HepG2 (cell line): ENCODE data around the gene SCFD2. TPM values are rescaled to one million over a fixed set of nuclear protein-coding genes. Genes with fewer than 3 reads are reported as not detected.

ENCODE experiments used
- CCDC6 ChIP-seq: sonication (generic); formaldehyde crosslinking; IDR thresholded peaks from 2 replicates; pipeline ENCODE4 v1.8.1; 2022; ENCODE audit warnings: mild to moderate bottlenecking, missing genetic modification reagents, moderate library complexity
- DNMT3B ChIP-seq: conservative IDR thresholded peaks from 2 replicates; pipeline ENCODE4 v1.6.1; 2016; ENCODE audit warnings: missing biosample characterization, control low read depth
- GLI4 ChIP-seq: sonication (generic); formaldehyde crosslinking; IDR thresholded peaks from 2 replicates; pipeline ENCODE4 v1.5.1; 2020; ENCODE audit warnings: missing genetic modification reagents, mild to moderate bottlenecking, moderate library complexity, borderline replicate concordance
- KAT2B ChIP-seq: fragments of 150-350 bp; IDR thresholded peaks from 2 replicates; pipeline ENCODE4 v1.6.1; 2014; ENCODE audit warnings: low read depth, low read length, borderline replicate concordance
- SUZ12 ChIP-seq: fragments of 150-350 bp; IDR thresholded peaks from 2 replicates; pipeline ENCODE4 v1.6.1; 2014; ENCODE audit warnings: low read depth, low read length
- YEATS2 ChIP-seq: sonication (generic); formaldehyde crosslinking; IDR thresholded peaks from 2 replicates; pipeline ENCODE4 v1.4.0; 2020; ENCODE audit warnings: missing genetic modification reagents, borderline replicate concordance
- polyA plus RNA-seq, 8 experiments: library from polyadenylated mRNA; depleted of rRNA in 3 of 8; stranded (reverse) in 7 of 8; unstranded in 1 of 8; fragments of >200 nt; fragmentation: Illumina TruSeq in 4 of 8; extraction: Trizol in 4 of 8; gene quantifications; 2 replicates each; pipeline versions ENCODE4 v1.2.1 to v1.2.3, GENCODE V29; 2011 to 2016; ENCODE audit warnings: low read depth in 4 of 8, missing spikeins in 1 of 8, mixed read lengths in 1 of 8; ENCODE audit not compliant: insufficient read depth in 1 of 8
- total RNA-seq, 5 experiments: library from RNA; depleted of rRNA; stranded (reverse); fragments of >200 nt; fragmentation: Illumina TruSeq; extraction: Trizol; gene quantifications; 2 replicates each; pipeline ENCODE4 v1.2.3, GENCODE V29; 2016; ENCODE audit warnings: low read depth in 1 of 5
- TF ChIP-seq, protein P1 (sequence below), 2 experiments: fragments of 450-650 bp in 1 of 2; sonication (generic) in 1 of 2; formaldehyde crosslinking in 1 of 2; IDR thresholded peaks; 2 replicates each; pipeline versions ENCODE4 v1.6.1 to v1.8.0; 2016 to 2022; ENCODE audit warnings: antibody characterized with exemption in 1 of 2, mild to moderate bottlenecking in 1 of 2, missing genetic modification reagents in 1 of 2
- TF ChIP-seq, protein P2 (sequence below): sonication (generic); formaldehyde crosslinking; IDR thresholded peaks from 2 replicates; pipeline ENCODE4 v1.8.0; 2022; ENCODE audit warnings: mild to moderate bottlenecking, missing genetic modification reagents; ENCODE audit not compliant: insufficient replicate concordance
- TF ChIP-seq, protein P3 (sequence below): sonication (generic); formaldehyde crosslinking; IDR thresholded peaks from 2 replicates; pipeline ENCODE4 v1.5.0; 2020; ENCODE audit warnings: mild to moderate bottlenecking, missing genetic modification reagents, moderate library complexity
- TF ChIP-seq, protein P4 (sequence below): sonication (generic); formaldehyde crosslinking; IDR thresholded peaks from 2 replicates; pipeline ENCODE4 v1.8.0; 2022; ENCODE audit warnings: missing genetic modification reagents, mild to moderate bottlenecking, moderate library complexity, borderline replicate concordance
- TF ChIP-seq, protein P5 (sequence below): IDR thresholded peaks from 2 replicates; pipeline ENCODE4 v1.6.1; 2012; ENCODE audit warnings: inconsistent platforms

Gene SCFD2
- total and polyA plus RNA-seq, 2 of the 13 experiments (the other 11 are each of a cell fraction or from before 2014, with no cell fraction given), result 4.6 to 15.6 TPM

DNA sequence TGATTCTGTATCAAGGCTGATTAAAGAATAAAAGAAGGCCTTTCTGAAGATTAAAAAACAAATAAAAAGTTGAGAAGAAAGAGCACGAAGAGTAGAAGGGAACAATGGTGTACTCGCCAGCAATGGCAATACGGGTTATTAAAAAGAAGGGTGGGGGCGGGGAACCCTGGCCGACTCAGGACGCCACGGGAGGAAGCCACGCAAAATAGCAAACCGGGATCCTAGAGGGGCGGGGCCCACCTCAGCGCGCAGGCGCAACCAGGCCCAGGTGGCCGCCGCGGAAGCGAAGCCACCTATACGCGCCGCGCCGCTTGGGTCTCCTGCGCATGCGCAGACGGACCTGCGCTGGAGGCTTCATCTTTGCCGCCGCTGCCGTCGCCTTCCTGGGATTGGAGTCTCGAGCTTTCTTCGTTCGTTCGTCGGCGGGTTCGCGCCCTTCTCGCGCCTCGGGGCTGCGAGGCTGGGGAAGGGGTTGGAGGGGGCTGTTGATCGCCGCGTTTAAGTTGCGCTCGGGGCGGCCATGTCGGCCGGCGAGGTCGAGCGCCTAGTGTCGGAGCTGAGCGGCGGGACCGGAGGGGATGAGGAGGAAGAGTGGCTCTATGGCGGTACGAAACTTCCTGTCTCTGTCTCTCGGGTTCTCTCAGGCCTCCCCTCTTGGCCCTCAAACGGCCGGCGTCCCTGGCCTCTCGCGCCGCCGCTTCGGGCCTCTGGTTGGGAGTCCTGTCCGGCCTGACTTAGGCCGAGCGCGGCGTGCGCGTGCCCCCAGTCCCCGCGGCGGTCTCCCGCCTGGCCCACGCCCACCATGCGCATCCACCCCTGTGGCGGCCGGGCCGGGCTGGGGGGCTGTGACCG, 11.7 kb upstream of the SCFD2 start, which contains the start of gene FIP1L1 (continued):
- TF ChIP-seq, protein P1, sequence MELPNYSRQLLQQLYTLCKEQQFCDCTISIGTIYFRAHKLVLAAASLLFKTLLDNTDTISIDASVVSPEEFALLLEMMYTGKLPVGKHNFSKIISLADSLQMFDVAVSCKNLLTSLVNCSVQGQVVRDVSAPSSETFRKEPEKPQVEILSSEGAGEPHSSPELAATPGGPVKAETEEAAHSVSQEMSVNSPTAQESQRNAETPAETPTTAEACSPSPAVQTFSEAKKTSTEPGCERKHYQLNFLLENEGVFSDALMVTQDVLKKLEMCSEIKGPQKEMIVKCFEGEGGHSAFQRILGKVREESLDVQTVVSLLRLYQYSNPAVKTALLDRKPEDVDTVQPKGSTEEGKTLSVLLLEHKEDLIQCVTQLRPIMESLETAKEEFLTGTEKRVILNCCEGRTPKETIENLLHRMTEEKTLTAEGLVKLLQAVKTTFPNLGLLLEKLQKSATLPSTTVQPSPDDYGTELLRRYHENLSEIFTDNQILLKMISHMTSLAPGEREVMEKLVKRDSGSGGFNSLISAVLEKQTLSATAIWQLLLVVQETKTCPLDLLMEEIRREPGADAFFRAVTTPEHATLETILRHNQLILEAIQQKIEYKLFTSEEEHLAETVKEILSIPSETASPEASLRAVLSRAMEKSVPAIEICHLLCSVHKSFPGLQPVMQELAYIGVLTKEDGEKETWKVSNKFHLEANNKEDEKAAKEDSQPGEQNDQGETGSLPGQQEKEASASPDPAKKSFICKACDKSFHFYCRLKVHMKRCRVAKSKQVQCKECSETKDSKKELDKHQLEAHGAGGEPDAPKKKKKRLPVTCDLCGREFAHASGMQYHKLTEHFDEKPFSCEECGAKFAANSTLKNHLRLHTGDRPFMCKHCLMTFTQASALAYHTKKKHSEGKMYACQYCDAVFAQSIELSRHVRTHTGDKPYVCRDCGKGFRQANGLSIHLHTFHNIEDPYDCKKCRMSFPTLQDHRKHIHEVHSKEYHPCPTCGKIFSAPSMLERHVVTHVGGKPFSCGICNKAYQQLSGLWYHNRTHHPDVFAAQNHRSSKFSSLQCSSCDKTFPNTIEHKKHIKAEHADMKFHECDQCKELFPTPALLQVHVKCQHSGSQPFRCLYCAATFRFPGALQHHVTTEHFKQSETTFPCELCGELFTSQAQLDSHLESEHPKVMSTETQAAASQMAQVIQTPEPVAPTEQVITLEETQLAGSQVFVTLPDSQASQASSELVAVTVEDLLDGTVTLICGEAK (IDR thresholded peaks at IDR 0.05), result no peak
- TF ChIP-seq, protein P1 (CRISPR knock-in tag; IDR thresholded peaks at IDR 0.05), result peak; percentile 61; the same call in 1 of the 2 replicates
- TF ChIP-seq, protein P2, sequence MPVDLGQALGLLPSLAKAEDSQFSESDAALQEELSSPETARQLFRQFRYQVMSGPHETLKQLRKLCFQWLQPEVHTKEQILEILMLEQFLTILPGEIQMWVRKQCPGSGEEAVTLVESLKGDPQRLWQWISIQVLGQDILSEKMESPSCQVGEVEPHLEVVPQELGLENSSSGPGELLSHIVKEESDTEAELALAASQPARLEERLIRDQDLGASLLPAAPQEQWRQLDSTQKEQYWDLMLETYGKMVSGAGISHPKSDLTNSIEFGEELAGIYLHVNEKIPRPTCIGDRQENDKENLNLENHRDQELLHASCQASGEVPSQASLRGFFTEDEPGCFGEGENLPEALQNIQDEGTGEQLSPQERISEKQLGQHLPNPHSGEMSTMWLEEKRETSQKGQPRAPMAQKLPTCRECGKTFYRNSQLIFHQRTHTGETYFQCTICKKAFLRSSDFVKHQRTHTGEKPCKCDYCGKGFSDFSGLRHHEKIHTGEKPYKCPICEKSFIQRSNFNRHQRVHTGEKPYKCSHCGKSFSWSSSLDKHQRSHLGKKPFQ (CRISPR knock-in tag), result no peak
- TF ChIP-seq, protein P3, sequence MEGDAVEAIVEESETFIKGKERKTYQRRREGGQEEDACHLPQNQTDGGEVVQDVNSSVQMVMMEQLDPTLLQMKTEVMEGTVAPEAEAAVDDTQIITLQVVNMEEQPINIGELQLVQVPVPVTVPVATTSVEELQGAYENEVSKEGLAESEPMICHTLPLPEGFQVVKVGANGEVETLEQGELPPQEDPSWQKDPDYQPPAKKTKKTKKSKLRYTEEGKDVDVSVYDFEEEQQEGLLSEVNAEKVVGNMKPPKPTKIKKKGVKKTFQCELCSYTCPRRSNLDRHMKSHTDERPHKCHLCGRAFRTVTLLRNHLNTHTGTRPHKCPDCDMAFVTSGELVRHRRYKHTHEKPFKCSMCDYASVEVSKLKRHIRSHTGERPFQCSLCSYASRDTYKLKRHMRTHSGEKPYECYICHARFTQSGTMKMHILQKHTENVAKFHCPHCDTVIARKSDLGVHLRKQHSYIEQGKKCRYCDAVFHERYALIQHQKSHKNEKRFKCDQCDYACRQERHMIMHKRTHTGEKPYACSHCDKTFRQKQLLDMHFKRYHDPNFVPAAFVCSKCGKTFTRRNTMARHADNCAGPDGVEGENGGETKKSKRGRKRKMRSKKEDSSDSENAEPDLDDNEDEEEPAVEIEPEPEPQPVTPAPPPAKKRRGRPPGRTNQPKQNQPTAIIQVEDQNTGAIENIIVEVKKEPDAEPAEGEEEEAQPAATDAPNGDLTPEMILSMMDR, result 0 out of 2 replicates have a peak, but pooled peaks have one; percentile 6
- TF ChIP-seq KAT2B (no peak), SUZ12 (no peak), DNMT3B (CRISPR knock-in tag) (no peak; the same call in 1 of the 2 replicates), CCDC6 (CRISPR knock-in tag) (no peak), YEATS2 (peak; percentile 70), GLI4 (CRISPR knock-in tag) (peak; percentile 86)
- TF ChIP-seq, protein P4, sequence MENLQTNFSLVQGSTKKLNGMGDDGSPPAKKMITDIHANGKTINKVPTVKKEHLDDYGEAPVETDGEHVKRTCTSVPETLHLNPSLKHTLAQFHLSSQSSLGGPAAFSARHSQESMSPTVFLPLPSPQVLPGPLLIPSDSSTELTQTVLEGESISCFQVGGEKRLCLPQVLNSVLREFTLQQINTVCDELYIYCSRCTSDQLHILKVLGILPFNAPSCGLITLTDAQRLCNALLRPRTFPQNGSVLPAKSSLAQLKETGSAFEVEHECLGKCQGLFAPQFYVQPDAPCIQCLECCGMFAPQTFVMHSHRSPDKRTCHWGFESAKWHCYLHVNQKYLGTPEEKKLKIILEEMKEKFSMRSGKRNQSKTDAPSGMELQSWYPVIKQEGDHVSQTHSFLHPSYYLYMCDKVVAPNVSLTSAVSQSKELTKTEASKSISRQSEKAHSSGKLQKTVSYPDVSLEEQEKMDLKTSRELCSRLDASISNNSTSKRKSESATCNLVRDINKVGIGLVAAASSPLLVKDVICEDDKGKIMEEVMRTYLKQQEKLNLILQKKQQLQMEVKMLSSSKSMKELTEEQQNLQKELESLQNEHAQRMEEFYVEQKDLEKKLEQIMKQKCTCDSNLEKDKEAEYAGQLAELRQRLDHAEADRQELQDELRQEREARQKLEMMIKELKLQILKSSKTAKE (CRISPR knock-in tag), result 0 out of 2 replicates have a peak, but pooled peaks have one; percentile 31
- TF ChIP-seq, protein P5, sequence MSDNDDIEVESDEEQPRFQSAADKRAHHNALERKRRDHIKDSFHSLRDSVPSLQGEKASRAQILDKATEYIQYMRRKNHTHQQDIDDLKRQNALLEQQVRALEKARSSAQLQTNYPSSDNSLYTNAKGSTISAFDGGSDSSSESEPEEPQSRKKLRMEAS, result peak; percentile 66
